Measurements from ENCODE around the gene ADAMTS7.

GRCh38 chr15:78737187-78737820 is 74.0 kb downstream of the ADAMTS7 start:
- TF ChIP-seq, protein P1, sequence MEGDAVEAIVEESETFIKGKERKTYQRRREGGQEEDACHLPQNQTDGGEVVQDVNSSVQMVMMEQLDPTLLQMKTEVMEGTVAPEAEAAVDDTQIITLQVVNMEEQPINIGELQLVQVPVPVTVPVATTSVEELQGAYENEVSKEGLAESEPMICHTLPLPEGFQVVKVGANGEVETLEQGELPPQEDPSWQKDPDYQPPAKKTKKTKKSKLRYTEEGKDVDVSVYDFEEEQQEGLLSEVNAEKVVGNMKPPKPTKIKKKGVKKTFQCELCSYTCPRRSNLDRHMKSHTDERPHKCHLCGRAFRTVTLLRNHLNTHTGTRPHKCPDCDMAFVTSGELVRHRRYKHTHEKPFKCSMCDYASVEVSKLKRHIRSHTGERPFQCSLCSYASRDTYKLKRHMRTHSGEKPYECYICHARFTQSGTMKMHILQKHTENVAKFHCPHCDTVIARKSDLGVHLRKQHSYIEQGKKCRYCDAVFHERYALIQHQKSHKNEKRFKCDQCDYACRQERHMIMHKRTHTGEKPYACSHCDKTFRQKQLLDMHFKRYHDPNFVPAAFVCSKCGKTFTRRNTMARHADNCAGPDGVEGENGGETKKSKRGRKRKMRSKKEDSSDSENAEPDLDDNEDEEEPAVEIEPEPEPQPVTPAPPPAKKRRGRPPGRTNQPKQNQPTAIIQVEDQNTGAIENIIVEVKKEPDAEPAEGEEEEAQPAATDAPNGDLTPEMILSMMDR (IDR thresholded peaks at IDR 0.05) = no peak
- TF ChIP-seq POLR2A (IDR thresholded peaks at IDR 0.05) = no peak
